Measurements from ENCODE around the gene RNF39. TPM values are rescaled to one million over a fixed set of nuclear protein-coding genes. Genes with fewer than 3 reads are reported as not detected.
A peak's percentile ranks its signal among the peaks of the same experiment; 100 is the strongest.

Gene RNF39
- total and polyA plus RNA-seq, 10 of the 15 experiments (the other 5 are each of a cell fraction or from before 2014, with no cell fraction given) = 0.04 to 0.11 TPM; not detected in 8

DNA sequence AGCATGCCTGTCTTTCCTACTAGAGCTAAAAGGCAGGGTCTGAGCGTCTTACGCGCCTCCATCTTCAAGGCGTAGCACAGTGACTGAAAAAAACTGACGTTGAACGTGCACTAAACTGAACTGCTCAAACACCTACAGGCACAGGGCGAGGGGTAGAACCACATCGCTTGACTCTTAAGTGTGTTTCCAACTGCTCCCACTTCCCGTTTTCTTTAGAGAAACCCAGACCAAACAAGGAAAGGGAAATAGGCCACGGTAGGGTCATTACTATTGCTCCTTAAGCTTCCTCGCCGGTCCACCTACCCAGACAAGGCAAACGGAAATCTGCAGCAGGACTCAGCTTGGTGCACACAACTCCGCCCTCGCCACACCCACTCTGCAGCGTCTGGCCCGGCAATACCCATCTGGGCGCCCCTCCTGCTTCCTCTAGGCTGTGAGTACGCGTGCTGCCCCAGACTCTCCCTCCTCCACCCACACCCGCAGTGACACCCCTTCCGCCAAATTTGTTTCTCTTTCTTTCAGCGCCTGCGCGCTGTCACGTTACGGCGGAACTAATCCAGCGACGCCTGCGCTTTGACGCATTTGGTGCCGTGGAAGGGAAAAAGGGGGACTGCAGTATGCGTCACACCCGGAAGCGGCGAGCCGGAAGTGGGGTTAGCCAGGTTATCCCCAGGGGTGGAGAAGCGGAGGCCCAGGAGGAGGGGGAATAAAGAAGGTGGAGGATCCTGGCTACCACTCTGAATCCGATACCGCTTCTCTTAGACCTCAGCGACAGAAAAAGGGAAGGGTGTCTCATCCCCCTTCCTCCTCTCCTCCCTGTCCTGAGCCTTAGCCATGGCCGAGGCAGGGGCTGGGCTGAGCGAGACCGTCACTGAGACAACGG lies 8.8 kb downstream of the RNF39 start, which contains the start of gene PPP1R11 (continued):
- TF ChIP-seq, protein P1, sequence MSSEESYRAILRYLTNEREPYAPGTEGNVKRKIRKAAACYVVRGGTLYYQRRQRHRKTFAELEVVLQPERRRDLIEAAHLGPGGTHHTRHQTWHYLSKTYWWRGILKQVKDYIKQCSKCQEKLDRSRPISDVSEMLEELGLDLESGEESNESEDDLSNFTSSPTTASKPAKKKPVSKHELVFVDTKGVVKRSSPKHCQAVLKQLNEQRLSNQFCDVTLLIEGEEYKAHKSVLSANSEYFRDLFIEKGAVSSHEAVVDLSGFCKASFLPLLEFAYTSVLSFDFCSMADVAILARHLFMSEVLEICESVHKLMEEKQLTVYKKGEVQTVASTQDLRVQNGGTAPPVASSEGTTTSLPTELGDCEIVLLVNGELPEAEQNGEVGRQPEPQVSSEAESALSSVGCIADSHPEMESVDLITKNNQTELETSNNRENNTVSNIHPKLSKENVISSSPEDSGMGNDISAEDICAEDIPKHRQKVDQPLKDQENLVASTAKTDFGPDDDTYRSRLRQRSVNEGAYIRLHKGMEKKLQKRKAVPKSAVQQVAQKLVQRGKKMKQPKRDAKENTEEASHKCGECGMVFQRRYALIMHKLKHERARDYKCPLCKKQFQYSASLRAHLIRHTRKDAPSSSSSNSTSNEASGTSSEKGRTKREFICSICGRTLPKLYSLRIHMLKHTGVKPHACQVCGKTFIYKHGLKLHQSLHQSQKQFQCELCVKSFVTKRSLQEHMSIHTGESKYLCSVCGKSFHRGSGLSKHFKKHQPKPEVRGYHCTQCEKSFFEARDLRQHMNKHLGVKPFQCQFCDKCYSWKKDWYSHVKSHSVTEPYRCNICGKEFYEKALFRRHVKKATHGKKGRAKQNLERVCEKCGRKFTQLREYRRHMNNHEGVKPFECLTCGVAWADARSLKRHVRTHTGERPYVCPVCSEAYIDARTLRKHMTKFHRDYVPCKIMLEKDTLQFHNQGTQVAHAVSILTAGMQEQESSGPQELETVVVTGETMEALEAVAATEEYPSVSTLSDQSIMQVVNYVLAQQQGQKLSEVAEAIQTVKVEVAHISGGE (CRISPR knock-in tag; IDR thresholded peaks at IDR 0.05) = peak; percentile 85
- TF ChIP-seq ZNF207 (IDR thresholded peaks at IDR 0.05; ENCODE audit: borderline replicate concordance) (no peak; the same call in 1 of the 2 replicates), FOXM1 (IDR thresholded peaks at IDR 0.05; ENCODE audit: low read depth, low read length) (no peak), TCF7 (IDR thresholded peaks at IDR 0.05; ENCODE audit: borderline replicate concordance) (no peak), STAT3 (IDR thresholded peaks at IDR 0.05; ENCODE audit: low read depth, low read length) (no peak), LARP7 (IDR thresholded peaks at IDR 0.05) (no peak; the same call in 1 of the 2 replicates), BACH1 (IDR thresholded peaks at IDR 0.05; ENCODE audit: borderline replicate concordance) (0 out of 2 replicates have a peak, but pooled peaks have one; percentile 36), WRNIP1 (IDR thresholded peaks at IDR 0.05; ENCODE audit: borderline replicate concordance, low read depth, low read length) (no peak), CHD2 (IDR thresholded peaks at IDR 0.05; ENCODE audit: borderline replicate concordance, low read depth, low read length) (peak; percentile 83), SMAD1 (IDR thresholded peaks at IDR 0.05; ENCODE audit: low read depth, partially characterized antibody) (peak; percentile 66), EZH2 (IDR thresholded peaks at IDR 0.05; ENCODE audit: borderline replicate concordance, control insufficient read depth, low read depth, low read length) (no peak), ATF7 (IDR thresholded peaks at IDR 0.05; ENCODE audit: low read depth) (peak; percentile 92), DPF2 (IDR thresholded peaks at IDR 0.05) (0 out of 2 replicates have a peak, but pooled peaks have one; percentile 18), CBX3 (IDR thresholded peaks at IDR 0.05; ENCODE audit: borderline replicate concordance, low read depth) (no peak), NR2C2 (IDR thresholded peaks at IDR 0.05; ENCODE audit: borderline replicate concordance, control insufficient read depth, insufficient read length, low read depth) (no peak), NR2C1 (IDR thresholded peaks at IDR 0.05) (peak; percentile 84)
- TF ChIP-seq, protein P2, sequence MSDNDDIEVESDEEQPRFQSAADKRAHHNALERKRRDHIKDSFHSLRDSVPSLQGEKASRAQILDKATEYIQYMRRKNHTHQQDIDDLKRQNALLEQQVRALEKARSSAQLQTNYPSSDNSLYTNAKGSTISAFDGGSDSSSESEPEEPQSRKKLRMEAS (IDR thresholded peaks at IDR 0.05; ENCODE audit: low read depth, low read length) = peak; percentile 92
- TF ChIP-seq, protein P3, sequence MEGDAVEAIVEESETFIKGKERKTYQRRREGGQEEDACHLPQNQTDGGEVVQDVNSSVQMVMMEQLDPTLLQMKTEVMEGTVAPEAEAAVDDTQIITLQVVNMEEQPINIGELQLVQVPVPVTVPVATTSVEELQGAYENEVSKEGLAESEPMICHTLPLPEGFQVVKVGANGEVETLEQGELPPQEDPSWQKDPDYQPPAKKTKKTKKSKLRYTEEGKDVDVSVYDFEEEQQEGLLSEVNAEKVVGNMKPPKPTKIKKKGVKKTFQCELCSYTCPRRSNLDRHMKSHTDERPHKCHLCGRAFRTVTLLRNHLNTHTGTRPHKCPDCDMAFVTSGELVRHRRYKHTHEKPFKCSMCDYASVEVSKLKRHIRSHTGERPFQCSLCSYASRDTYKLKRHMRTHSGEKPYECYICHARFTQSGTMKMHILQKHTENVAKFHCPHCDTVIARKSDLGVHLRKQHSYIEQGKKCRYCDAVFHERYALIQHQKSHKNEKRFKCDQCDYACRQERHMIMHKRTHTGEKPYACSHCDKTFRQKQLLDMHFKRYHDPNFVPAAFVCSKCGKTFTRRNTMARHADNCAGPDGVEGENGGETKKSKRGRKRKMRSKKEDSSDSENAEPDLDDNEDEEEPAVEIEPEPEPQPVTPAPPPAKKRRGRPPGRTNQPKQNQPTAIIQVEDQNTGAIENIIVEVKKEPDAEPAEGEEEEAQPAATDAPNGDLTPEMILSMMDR (IDR thresholded peaks at IDR 0.05 in 2 of 3, conservative IDR thresholded peaks at IDR 0.05 in 1 of 3; ENCODE audit: control insufficient read depth in 2 of 3, extremely low read depth in 1 of 3, insufficient read depth in 1 of 3, low read depth in 3 of 3, low read length in 3 of 3) = no peak
- TF ChIP-seq, protein P4, sequence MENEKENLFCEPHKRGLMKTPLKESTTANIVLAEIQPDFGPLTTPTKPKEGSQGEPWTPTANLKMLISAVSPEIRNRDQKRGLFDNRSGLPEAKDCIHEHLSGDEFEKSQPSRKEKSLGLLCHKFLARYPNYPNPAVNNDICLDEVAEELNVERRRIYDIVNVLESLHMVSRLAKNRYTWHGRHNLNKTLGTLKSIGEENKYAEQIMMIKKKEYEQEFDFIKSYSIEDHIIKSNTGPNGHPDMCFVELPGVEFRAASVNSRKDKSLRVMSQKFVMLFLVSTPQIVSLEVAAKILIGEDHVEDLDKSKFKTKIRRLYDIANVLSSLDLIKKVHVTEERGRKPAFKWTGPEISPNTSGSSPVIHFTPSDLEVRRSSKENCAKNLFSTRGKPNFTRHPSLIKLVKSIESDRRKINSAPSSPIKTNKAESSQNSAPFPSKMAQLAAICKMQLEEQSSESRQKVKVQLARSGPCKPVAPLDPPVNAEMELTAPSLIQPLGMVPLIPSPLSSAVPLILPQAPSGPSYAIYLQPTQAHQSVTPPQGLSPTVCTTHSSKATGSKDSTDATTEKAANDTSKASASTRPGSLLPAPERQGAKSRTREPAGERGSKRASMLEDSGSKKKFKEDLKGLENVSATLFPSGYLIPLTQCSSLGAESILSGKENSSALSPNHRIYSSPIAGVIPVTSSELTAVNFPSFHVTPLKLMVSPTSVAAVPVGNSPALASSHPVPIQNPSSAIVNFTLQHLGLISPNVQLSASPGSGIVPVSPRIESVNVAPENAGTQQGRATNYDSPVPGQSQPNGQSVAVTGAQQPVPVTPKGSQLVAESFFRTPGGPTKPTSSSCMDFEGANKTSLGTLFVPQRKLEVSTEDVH (IDR thresholded peaks at IDR 0.05; ENCODE audit: low read depth, partially characterized antibody) = peak; percentile 94
